ENCODE results near the gene CLTCL1.
"Not testable (repeated sequence)": the region's sequence is repeated elsewhere in the genome, so short reads cannot be mapped to it uniquely, and the experiment has no call there.

CLTCL1 gene

DNA sequence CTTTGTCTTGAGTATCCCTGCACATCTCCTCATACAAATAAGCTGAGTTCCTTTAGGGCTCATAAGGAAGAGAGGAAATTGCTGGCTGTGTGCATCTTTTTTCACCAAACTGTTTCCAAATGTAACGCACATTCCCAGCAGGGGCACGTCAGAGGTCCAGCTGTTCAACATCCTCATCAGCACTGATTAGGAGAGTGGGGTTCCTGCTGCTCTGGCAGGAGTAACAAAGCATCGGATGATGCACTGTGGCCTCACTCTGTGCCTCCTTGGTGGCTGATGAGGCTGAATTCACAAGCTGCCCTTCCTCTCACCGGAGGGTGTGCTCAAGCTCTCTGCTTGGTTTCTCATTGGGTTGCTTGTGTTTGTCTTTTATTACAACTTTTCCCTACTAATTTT is 77.4 kb downstream of the CLTCL1 start:
- no peak for DNase-seq

DNA sequence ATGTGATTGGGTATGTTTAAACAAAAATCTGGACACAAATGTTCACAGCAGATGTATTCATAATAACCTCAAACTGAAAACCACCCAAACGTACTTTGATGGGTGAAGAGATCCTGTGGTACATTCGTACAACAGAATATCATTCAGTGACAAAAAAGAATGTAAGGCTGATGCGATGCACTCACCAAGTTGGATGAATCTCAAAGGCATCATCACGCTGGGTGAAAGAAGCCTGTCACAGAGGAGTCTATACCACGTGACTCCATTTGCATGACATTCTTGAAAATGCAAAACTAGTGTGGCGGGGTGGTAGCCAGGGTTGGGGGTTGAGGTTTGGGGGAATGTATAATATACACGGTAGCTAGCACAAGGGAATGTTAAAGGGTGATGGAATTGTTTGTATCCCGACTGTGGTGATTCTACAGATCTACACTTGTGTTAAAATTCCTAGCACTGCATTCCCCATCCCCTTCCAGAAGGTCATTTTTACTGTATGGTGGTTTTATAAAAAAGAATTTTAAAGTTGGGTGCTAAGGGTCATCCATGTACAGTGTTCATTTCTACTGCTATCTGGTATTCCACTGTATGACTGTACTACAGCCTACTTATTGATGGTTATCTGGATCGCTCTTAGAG is 78.0 kb downstream of the CLTCL1 start:
- DNase-seq, result no peak

DNA sequence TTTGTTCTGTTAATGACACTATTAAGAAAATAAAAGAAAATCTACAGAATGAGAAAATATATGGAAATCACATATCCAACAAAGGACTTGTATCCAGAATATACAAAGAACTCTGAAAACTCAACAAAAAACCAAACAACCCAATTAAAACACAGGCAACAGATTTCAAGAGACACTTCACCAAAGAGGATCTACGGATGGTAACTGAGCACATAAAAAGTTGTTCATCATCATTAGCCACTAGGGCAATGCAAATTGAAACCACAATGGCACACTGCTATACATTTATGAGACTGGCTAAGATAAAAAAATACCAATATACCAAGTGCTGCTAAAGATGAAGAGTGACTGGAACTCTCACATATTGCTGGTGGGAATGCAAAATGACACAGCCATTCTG is 78.5 kb downstream of the CLTCL1 start:
- no peak for DNase-seq

DNA sequence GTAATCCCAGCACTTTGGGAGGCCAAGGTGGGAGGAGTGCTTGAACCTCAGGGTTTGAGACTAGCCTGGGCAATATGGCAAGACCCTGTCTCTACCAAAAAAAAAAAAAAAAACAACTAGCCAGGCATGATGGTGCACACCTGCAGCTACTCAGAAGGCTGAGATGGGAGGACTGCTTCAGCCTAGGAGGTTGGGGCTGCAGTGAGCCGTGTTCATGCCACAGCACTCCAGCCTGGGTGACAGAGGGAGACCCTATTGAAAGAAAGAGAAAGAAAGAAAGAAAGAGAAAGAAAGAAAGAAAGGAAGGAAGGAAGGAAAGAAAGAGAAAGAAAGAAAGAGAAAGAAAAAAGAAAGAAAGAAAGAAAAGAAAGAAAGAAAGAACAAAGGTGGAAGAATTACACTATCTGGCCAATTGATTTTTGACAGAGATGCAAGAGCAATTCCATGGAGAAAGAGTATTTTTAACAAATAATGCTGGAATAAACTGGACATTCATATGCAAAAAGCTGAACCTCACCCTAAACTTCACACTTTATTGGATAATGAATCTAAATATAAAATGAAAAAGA is 79.1 kb downstream of the CLTCL1 start:
- DNase-seq, result no peak

DNA sequence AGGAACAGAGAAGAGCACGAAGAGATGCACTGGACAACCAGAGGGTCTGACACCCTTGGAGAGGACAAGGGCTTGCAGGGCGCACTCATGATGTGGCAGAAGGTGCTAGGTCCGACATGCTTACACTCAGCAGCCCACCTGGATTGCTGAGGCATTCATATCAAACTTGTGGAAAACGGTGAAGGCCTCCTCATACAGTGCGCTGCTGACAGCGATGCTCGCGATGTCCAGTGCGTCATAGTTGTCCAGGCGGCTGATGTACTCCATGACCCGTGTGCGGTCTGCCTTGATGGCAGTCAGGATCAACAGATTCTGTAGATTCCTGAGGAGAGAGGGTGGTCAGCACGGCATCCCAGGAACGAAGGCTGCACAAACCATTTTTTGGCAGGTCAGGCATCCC is 81.3 kb downstream of the CLTCL1 start:
- no peak for DNase-seq

DNA sequence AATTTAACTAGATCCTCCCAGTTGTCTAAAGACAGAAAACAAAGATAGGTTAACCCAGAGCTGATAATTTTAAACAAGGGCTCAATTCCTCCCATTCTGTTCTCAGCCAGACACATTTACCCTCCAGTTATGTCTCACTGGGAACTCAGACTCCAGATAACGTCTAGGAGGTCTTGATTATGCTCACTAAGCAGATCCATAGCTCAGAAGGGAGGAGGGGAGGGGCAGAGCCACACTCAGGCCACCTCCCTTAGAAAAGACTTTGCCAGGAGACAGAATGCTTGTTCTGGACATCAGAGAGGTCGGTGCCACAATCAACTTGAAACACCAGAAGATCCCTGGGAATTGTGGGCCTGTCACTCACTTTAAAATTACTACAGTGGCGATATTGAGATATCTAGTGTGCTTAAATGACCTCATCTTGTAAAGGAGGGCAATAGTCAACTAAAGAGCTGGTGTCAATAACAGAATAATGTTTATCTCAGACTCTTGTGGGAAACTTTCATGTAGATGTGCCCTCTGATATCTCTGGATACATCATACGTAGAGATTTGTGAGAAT is 83.2 kb downstream of the CLTCL1 start:
- no peak for DNase-seq

DNA sequence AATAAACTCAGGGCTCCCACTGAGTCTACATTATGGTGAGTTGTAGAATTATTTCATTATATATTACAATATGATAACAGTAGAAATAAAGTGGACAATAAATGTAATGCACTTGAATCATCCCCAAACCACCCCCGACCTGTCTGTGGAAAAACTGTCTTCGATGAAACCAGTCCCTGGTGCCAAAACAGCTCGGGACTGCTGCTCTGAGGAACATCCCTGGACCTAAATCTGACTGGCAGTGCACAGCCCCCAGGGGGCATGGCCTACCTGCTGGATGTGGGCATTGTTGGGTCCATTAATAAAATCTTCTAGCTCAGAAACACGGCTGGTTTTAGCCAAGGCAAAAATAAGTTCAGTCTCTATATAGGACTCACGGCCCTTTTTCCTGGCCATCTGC is 83.6 kb downstream of the CLTCL1 start:
- no peak for DNase-seq

DNA sequence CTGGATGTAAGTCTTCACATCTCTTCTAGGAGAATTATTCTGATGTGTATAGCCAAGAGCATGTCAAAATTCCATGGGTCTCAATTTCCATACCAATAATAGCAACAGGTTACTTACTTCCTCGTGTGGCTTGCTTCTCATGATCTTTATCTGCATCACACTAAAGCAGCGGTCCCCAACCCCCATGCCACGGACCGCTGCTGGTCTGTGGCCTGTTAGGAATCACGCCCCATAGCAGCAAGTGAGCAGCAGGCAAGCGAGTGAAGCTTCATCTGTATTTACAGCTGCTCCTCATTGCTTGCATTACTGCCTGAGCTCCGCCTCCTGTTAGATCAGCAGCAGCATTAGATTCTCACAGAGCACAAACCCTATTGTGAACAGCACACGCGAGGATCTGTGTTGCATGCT is 84.1 kb downstream of the CLTCL1 start:
- DNase-seq, result no peak

DNA sequence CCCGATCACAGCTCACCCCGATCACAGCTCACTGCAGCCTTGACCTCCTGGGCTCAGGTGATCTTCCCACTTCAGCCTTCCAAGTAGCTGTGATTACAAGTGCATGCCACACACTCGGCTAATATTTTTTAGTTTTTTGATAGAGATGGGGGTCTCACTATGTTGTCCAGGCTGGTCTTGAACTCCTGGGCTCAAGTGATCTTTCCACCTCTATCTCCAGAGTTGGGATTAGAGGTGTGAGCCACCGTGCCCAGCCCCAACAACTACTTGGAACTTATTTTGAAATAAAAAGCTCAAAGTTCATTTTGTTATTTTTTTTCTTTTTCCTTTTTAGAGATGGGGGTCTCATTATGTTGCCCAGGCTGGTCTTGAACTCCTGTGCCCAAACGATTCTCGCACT is 85.2 kb downstream of the CLTCL1 start:
- no peak for DNase-seq

DNA sequence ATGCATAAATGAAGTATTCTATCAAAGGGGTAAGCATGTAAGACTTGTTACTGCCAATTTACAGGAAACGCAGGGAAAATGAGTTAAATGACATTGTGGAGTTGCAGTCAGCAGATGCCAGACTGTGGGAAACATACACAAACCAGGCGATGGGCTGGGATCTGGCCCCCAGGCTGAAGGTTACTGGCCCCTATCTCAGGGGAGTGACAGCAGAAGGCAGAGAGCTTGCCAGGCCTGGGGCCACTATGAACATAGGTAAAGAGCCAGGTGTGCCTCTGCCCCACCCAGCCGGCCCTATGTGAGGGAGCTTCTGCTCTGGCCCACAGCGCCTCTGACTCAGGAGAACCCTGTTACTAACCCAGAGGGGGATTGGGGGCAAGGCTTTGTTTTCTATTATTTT is 86.9 kb downstream of the CLTCL1 start:
- no peak for DNase-seq

DNA sequence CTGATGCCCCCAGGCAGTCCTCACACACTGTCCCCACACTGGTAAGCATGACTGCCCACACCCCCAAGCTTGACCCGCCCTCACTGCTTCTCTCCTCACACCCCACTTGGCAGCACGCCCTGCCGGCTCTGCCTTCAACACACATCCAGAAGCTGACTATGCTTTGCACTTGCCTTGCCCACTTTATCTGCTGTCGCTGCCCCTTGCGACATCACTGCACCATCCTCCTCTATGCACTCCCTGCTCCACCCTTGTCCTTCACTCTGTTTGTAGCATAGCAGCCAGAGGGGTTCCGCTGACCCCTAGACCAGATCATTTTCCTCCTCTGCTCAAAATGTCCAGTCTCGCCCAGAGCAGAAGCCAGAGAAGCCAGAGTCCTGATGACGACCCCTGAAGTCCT is 87.7 kb downstream of the CLTCL1 start:
- DNase-seq, result no peak

DNA sequence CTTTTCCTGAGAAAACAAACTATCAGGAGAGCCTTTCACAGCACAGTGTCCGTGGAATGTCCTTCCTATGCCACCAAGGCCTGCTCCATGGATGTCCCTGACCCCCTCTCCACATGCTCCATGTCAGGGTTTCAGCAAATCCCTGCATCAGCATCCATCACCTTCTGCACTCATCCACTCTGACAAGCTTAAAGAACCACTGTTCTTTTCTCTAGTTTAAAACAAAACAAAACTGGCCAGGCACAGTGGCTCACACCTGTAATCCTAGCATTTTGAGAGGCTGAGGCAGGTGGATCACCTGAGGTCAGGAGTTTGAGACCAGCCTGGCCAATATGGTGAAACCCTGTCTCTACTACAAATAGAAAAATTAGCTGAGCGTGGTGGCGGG is 88.7 kb downstream of the CLTCL1 start:
- not testable (repeated sequence) for DNase-seq

DNA sequence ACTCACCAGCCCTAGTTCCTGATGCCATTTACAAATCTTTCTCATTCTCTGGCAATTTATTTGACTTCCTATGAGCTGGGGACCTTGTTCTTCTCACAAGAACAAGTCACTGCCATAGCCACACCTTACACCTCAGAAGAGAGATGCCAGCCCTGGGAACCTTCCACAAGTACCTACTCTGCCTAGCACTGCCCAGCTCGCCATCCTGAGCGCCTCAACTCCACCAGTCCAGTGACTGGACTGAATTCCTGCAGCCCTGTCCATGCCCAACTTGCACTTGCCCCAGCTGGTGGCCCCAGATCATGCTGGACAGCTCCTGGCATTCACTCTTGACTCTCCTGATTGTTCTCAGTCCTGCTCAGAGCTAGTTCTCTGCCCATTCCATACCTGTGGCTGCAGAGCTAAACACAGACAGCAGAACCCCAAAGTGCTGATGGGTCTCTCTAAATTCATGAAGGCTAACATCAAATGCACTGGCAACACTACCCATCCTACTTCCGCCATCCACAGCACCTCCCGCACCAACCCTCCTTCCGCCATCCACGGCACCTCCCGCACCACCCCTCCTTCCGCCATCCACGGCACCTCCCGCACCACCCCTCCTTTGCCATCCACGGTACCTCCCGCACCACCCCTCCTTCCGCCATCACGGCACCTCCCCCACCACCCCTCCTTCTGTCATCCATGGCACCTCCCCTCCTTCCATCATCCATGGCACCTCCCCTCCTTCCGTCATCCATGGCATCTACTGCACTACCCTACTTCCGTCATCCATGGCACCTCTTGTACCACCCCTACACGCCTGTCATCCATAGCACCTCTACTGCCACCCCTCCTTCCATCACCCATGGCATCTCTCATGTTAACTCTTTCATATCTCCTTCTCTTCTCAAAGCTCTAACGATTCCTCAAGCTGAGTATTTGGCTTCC is 89.4 kb downstream of the CLTCL1 start:
- no peak for DNase-seq

DNA sequence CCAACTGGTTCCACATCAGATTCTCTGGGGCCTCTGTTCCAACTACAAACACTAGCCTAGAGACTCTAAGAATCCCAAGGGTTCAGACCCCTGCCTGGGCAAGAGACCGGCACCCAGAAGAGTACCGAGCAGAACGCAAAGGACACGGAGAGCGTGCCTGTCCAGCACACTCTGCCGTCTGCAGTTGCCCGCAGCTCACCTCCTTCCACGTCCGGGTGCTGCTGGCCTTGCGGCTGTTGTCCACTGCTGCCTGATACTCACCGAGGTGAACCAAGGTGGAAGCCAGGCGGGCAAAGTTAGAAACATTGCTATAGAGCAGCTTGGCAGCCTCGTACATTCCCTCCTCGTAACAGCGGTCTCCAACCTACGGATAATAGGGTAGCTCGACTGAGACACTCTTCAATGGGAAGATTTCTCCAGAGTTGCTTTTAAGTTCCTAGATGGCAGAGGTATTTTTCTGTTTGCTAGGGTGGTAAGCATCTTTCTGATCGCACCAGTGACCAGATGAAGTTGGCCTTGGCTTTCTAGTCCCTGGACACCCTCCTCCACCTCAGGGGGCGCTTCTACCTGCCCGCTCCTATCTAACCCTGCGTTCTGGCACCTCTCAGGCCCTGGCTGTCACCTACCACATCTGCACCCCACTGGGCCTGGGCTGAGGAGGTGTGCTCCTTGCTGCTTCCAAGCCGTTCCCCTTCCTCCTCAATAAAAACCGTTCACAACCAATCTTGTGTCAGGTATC is 90.2 kb downstream of the CLTCL1 start:
- no peak for DNase-seq

DNA sequence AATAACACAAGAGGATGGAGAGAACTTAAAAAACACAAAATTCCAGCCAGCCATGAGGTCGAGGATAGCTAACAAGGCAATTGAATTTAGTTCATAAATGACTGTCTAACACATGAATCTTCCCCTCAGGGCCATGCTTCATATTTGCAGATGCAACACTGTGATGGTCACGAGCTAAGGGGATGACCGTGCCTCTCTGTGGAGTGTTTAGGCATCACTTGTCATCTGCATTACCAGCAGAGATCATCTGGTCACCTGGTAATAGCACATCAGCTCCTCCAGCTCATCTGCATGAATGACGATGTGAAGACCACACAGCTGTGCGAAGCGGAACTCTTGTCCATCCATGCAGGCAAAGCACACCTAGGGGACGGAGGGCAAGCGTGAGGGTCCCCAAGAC is 92.0 kb downstream of the CLTCL1 start:
- no peak for DNase-seq

DNA sequence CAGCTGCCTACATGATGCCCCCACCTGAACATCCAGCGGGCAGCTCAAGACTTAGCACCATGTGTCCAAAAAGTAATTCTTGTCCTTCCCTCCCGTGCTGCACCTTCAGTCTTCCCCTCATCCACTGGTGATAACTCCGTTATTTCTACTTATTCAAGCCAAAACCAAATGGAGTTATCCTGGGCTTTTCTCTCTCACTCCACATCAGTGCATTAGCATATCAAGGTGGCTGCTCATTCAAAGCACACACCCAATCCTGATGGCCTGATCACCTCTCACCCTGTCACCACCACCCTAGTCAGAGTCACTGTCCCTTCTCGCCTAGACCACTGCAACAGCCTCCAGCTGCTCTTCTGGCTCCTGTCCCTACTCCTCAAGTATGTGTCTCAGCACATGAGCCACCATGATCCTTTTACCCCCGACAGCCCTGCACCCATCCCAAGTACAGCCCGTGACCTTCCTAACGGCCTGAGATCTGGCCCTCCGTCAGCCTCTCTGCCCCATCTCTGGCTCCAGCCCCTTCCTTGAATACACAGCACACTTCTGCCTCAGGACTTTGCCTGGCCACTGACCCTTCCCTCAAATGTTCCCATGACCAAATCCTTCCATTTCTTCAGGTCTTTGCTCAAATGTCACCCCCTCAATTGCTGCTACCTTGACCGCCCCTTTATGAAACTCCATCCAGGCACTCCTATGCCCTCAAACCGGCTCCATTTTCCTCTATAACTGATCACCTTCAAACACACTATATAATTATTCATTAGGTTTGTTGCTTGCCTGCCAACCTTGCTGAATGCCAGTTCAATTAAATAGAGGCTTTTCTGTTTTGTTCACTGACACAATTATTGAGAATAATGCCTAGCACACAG is 93.3 kb downstream of the CLTCL1 start:
- DNase-seq, result no peak

DNA sequence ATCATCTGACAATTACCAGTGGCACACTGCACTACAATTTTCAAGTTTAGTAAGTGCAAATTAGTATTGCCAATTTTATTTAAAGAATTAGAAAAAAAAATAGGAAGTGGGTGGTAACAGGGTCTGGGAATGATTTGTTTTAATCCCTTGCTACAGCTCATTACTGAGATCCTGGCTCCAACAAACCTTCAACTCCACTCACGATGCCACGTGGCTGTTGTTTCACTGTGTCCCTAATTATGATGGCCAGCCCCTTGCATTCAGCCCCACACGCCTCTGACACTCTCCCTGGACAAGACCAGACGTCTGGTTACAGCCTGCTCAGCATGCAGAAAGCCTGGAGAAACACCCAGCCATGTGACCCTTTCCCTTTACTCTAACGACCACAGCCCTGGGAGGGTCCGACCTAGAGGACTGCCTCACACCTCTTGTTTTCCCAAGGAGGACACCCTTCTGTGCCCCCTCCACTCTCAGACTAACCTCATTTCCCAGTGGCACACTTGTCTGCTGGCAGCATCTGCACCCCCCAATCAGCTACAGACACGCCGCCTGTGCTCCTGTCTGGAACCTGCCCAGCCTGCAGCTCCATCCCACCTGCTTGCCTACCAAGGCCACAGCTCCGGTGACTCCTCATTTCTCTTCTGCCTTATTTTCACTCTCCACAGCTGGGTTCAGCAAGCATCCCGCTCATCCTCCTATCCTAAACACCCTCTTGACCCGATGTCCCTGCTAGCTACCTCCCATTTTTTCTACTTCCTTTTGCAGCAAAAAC is 94.5 kb downstream of the CLTCL1 start:
- no peak for DNase-seq

DNA sequence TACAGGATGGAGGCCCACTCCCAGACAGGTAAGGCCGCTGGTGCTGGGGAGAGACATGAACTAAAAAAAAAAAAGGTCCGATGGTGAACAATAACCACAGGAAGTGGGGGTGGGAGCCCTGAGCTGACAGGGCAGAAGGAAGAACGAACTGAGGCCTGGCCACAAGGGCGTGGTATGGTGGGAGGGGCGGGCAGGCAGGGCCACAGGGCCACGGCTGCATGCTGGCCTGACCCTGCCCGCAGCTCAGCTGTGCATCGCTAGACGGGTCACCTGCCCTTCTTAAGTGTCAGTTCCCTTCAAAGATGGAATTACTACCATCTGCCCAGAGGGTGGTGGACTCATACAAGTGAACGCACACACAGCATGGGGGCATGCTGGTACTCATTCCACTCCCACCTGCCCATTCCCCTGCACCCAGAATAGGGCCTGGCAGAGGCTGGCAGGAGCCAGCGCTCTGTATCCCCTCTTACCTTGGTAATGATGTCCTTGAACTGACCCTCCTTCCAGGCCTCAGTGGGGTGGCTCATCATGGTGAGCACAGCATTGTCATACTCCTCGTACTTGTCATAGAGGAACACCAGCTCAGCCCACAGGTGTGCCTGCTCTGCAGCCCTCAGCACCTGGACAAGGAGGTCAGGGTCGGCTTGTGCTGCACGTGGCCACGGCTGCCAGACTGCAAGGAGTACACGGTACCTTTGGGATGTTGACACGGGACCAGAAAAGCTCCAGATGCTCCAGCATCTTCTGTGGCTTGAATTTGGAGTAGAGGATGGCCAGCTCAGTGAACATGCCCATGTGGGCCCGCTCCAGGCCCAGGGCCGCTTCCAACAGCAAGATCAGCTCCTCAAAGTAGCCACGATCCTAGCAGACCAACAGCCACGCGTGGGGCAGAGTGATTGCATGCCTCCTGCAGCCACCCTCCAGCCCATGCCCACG is 95.5 kb downstream of the CLTCL1 start:
- DNase-seq, result no peak

DNA sequence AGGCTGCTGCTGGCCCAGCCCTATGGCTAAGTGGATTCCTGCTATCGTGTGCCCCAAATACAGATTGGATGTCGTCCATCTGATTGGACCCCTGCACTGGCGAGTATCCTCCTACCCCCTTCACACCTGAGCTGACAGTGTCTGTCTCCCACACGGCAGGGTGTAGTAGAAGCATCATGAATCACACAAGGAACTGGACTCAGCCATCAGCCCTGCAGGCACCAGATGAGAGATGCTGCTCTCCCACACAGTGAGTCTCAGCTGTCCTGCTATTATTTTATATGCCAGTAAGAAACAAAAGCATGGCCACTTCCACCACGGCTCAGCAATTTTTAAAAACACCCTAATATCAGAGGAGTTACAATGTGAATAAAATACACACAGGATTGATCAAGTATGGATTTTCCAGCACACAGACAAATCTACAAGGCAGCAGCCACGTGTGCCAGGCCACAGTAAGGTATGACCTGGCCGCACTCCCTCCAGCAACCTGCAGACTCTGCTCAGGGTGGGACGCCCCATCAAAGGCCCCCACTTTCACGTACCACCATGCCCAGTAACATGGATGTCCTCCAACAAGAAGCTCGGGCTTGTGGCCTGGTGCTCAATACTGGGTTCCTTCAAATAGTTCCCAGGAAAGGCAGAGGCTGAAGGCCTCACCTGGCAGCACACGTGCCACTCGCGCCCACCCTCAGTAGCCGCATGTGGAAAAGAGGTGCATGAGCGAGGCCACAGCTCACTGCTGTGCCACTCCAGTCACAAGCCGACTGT is 96.6 kb downstream of the CLTCL1 start:
- DNase-seq, result no peak

Data from NCI-H1436 (cell line).